Urinary bladder (tissue), 4 donors: ENCODE results near the gene LIPG. TPM values are rescaled to one million over a fixed set of nuclear protein-coding genes. Genes with fewer than 3 reads are reported as not detected.
"Not testable (repeated sequence)": the region's sequence is repeated elsewhere in the genome, so short reads cannot be mapped to it uniquely, and the experiment has no call there.

Source experiments
- DNase-seq: peaks from one replicate; pipeline ENCODE4 v3.0.0-alpha.2; 2015; ENCODE audit errors: extremely low spot score
- H3K27ac ChIP-seq: one replicate; pipeline ENCODE4 v1.5.1; 2013; ENCODE audit warnings: low read depth, mild to moderate bottlenecking, moderate library complexity
- H3K36me3 ChIP-seq: one replicate; pipeline ENCODE4 v1.6.1; 2013; ENCODE audit warnings: mild to moderate bottlenecking, moderate library complexity; ENCODE audit not compliant: insufficient read depth
- H3K4me1 ChIP-seq: one replicate; pipeline ENCODE4 v1.6.1; 2013; ENCODE audit warnings: mild to moderate bottlenecking, moderate library complexity; ENCODE audit not compliant: insufficient read depth
- H3K4me3 ChIP-seq: one replicate; pipeline ENCODE4 v1.5.1; 2013; ENCODE audit warnings: low read depth, low read length
- WGBS: extraction: QIAGEN DNeasy Blood & Tissue Kit; methylation state at CpG from one replicate; pipeline ENCODE4 v1.1.7; 2013; 5-methylcytosine and 5-hydroxymethylcytosine counted together
- polyA plus RNA-seq: library from polyadenylated mRNA; stranded (reverse); fragments of 200-250 nt; gene quantifications from one replicate; pipeline ENCODE4 v1.2.3, GENCODE V29; 2013
- total RNA-seq: library from RNA; depleted of rRNA; stranded (reverse); fragments of >200 nt; gene quantifications from one replicate; pipeline ENCODE4 v1.2.3, GENCODE V29; 2014
- donor health status: healthy with polysubstance abuse.
- donor health status: healthy.

Gene LIPG
- total and polyA plus RNA-seq, 2 donors = 0.85 to 5.0 TPM

- no peaks in the 10 kb centered on the region for H3K4me1 ChIP-seq
- no peak overlapping the region for H3K4me3 ChIP-seq
- no peak for DNase-seq
- WGBS = 69% methylated on average over 3 of the region's 3 CpGs
- no peaks in the 10 kb centered on the region for H3K36me3 ChIP-seq
- no peak overlapping the region for H3K27ac ChIP-seq
These were observed 3.5 kb upstream of the LIPG start for GRCh38 chr18:49558356-49558755.

GRCh38 chr18:49559326-49559931 lies 2.4 kb upstream of the LIPG start:
- 84% methylated on average over 16 of the region's 16 CpGs for WGBS

GRCh38 chr18:49560277-49560623 lies 1.6 kb upstream of the LIPG start:
- Histone ChIP-seq H3K27ac (no peak overlapping the region), H3K4me1 (no peaks in the 10 kb centered on the region), H3K36me3 (no peaks in the 10 kb centered on the region), H3K4me3 (no peak overlapping the region)
- 24% methylated on average over 3 of the region's 3 CpGs for WGBS
- no peak for DNase-seq

More at GRCh38 chr18:49559326-49559931, 2.4 kb upstream of the LIPG start:
- H3K36me3 ChIP-seq, DNase-seq, H3K27ac ChIP-seq, H3K4me3 ChIP-seq, H3K4me1 ChIP-seq: not testable (repeated sequence)

- whole genome bisulfite sequencing = 1% methylated on average over 46 of the region's 46 CpGs
- H3K4me1 ChIP-seq = no peaks in the 10 kb centered on the region
- H3K4me3 ChIP-seq = peak overlapping the region; percentile 36
- DNase-seq = no peak
- no peaks in the 10 kb centered on the region for H3K36me3 ChIP-seq
- H3K27ac ChIP-seq = no peak overlapping the region
These were observed 1.1 kb upstream of the LIPG start for GRCh38 chr18:49560624-49561288.

GRCh38 chr18:49562481-49563129 lies 748 bp downstream of the LIPG start:
- no peaks in the 10 kb centered on the region for H3K4me1 ChIP-seq
- WGBS = 60% methylated on average over 11 of the region's 11 CpGs
- H3K27ac ChIP-seq = no peak overlapping the region
- no peaks in the 10 kb centered on the region for H3K36me3 ChIP-seq
- H3K4me3 ChIP-seq = no peak overlapping the region
- no peak for DNase-seq

GRCh38 chr18:49563130-49563540 lies 1.3 kb downstream of the LIPG start:
- Histone ChIP-seq H3K4me3 (no peak overlapping the region), H3K27ac (no peak overlapping the region), H3K36me3 (no peaks in the 10 kb centered on the region), H3K4me1 (no peaks in the 10 kb centered on the region)
- no peak for DNase-seq

- H3K4me1 ChIP-seq = no peaks in the 10 kb centered on the region
- WGBS = 86% methylated on average over 8 of the region's 8 CpGs
These were observed 2.1 kb downstream of the LIPG start for GRCh38 chr18:49563701-49564517.

GRCh38 chr18:49564518-49564834 lies 2.6 kb downstream of the LIPG start:
- Histone ChIP-seq H3K4me1 (no peaks in the 10 kb centered on the region), H3K27ac (no peak overlapping the region), H3K36me3 (no peaks in the 10 kb centered on the region), H3K4me3 (no peak overlapping the region)
- DNase-seq = no peak

More at GRCh38 chr18:49563701-49564517, 2.1 kb downstream of the LIPG start:
- Histone ChIP-seq H3K27ac (no peak overlapping the region), H3K4me3 (no peak overlapping the region), H3K36me3 (no peaks in the 10 kb centered on the region)
- no peak for DNase-seq

- no peak for DNase-seq
- 85% methylated on average over 9 of the region's 9 CpGs for whole genome bisulfite sequencing
- Histone ChIP-seq H3K36me3 (no peaks in the 10 kb centered on the region), H3K27ac (no peak overlapping the region), H3K4me1 (no peaks in the 10 kb centered on the region), H3K4me3 (no peak overlapping the region)
These were observed 3.2 kb downstream of the LIPG start for GRCh38 chr18:49565101-49565500.

- no peak overlapping the region for H3K27ac ChIP-seq
- no peaks in the 10 kb centered on the region for H3K36me3 ChIP-seq
- H3K4me1 ChIP-seq = no peaks in the 10 kb centered on the region
- no peak overlapping the region for H3K4me3 ChIP-seq
- 44% methylated on average over 5 of the region's 5 CpGs for WGBS
- no peak for DNase-seq
These were observed 3.8 kb downstream of the LIPG start for GRCh38 chr18:49565612-49566011.

- no peak overlapping the region for H3K27ac ChIP-seq
- H3K36me3 ChIP-seq = no peaks in the 10 kb centered on the region
- 76% methylated on average over 3 of the region's 3 CpGs for WGBS
- no peaks in the 10 kb centered on the region for H3K4me1 ChIP-seq
- H3K4me3 ChIP-seq = no peak overlapping the region
- no peak for DNase-seq
These were observed 4.4 kb downstream of the LIPG start for GRCh38 chr18:49566217-49566770.

- no peaks in the 10 kb centered on the region for H3K36me3 ChIP-seq
- no peaks in the 10 kb centered on the region for H3K4me1 ChIP-seq
- no peak for DNase-seq
- 96% methylated on average over 2 of the region's 2 CpGs for WGBS
- H3K4me3 ChIP-seq = no peak overlapping the region
- no peak overlapping the region for H3K27ac ChIP-seq
These were observed 5.1 kb downstream of the LIPG start for GRCh38 chr18:49566985-49567384.

- Histone ChIP-seq H3K27ac (no peak overlapping the region), H3K4me3 (no peak overlapping the region), H3K36me3 (no peaks in the 10 kb centered on the region), H3K4me1 (no peaks in the 10 kb centered on the region)
- DNase-seq = no peak
- WGBS = 82% methylated on average over 6 of the region's 6 CpGs
These were observed 7.9 kb downstream of the LIPG start for GRCh38 chr18:49569724-49570123.
